ENCODE measurements around the gene GNL1. TPM values are rescaled to one million over a fixed set of nuclear protein-coding genes. Genes with fewer than 3 reads are reported as not detected.

GNL1 gene
- total RNA-seq, 2 donors from 2014 or later, result 7.9 to 16.4 TPM

DNA sequence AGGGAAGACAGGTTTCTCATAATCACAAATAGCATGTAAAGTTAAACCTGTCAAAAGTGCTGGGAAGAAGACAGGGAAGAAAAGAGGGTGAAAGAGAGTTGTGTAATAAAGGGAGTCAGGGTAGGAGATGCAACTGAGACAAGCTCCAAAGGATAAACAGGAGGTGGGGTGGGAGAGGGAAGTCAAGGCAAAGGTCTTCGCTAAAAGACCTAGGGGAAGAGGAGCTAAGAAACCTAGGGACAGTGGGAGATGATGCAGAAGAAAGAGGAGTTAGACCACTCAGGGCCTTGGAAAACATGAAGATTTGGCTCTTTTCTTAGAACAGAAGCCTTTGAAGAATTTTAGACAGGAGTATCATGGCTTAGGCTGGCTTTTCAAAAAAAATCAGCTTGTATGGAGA is 7.8 kb upstream of the GNL1 start:
- Histone ChIP-seq H3K9me3 (no peaks in the 10 kb centered on the region), H3K27me3 (no peaks in the 10 kb centered on the region), H3K36me3 (peaks cover 16% of the 10 kb centered on the region), H3K27ac (no peak overlapping the region), H3K4me3 (no peak overlapping the region), H3K4me1 (no peaks in the 10 kb centered on the region)
- DNase-seq (ENCODE audit: low spot score), result no peak
- TF ChIP-seq, protein P1, sequence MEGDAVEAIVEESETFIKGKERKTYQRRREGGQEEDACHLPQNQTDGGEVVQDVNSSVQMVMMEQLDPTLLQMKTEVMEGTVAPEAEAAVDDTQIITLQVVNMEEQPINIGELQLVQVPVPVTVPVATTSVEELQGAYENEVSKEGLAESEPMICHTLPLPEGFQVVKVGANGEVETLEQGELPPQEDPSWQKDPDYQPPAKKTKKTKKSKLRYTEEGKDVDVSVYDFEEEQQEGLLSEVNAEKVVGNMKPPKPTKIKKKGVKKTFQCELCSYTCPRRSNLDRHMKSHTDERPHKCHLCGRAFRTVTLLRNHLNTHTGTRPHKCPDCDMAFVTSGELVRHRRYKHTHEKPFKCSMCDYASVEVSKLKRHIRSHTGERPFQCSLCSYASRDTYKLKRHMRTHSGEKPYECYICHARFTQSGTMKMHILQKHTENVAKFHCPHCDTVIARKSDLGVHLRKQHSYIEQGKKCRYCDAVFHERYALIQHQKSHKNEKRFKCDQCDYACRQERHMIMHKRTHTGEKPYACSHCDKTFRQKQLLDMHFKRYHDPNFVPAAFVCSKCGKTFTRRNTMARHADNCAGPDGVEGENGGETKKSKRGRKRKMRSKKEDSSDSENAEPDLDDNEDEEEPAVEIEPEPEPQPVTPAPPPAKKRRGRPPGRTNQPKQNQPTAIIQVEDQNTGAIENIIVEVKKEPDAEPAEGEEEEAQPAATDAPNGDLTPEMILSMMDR (IDR thresholded peaks at IDR 0.05), result no peak

DNA sequence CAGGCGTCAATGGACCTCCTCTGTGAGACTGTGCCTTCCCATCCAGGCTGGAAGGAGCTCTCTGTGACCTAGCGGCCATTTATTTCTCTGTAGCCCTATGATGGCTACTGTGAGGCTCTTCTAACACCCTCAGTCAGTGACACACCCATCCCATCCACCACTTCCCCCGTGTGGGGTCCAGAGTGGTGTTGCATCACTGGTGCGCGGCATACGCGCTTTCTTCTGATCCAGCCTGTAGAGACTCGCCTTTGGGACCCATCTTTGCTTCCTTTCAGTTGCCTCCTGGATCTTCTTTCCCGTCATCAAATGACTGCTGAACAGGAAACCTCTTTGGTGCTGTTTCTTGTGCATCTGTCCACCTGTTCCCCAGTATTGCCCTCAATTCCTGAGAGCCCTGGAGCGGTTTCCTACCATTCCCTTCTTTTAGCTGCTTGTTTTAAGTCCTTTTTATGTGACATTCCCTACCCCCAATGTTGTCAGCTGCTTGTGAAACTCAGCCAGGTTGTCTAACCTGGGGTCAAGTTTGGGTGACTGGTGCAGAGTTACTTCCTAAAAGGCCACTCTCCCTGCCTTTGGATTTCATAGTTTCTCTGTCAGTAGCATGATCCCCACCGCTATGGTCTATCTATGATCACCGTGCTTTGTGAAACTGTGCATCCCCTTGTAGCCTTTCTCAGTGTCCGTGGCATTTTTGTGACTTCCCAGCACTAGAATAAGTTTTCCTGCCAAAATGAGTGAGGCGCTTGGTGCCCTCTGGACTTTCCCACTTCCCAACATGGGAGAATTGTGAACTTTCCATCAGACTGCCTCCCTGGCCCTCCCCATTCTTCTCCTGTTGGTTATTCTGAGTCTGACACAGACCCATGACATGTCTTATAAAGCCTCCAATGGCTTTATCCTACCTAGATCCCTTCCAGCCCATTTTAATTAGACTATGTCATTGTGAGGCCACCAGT is 6.5 kb upstream of the GNL1 start:
- Histone ChIP-seq H3K9me3 (no peaks in the 10 kb centered on the region), H3K27ac (no peak overlapping the region), H3K27me3 (no peaks in the 10 kb centered on the region), H3K36me3 (peaks cover 16% of the 10 kb centered on the region), H3K4me1 (peaks cover 0 to 8% of the 10 kb centered on the region in 2 donors), H3K4me3 (no peak overlapping the region)
- TF ChIP-seq, protein P1 (IDR thresholded peaks at IDR 0.05), result no peak
- no peak for DNase-seq (ENCODE audit: low spot score)

DNA sequence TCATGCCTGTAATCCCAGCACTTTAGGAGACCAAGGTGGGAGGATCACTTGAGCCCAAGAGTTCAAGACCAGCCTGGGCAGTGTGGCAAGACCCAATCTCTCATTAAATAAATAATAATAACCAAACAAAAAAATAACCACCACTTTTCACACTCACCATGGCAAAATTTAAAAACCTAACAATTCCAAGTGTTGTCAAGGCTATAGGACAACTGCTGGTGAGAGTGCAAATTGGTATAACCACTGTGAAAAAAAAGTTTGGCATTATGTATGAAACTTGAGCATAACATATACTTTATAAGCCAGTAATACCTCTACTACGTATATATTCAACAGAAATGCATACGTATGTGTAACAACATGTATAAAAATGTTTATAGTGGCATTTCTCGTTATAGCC is 4.6 kb upstream of the GNL1 start:
- Histone ChIP-seq H3K27me3 (no peaks in the 10 kb centered on the region), H3K4me1 (peaks cover 0 to 12% of the 10 kb centered on the region in 2 donors), H3K4me3 (no peak overlapping the region), H3K36me3 (peaks cover 16% of the 10 kb centered on the region), H3K9me3 (no peaks in the 10 kb centered on the region), H3K27ac (no peak overlapping the region)
- TF ChIP-seq, protein P1 (IDR thresholded peaks at IDR 0.05), result no peak
- no peak for DNase-seq (ENCODE audit: low spot score)

DNA sequence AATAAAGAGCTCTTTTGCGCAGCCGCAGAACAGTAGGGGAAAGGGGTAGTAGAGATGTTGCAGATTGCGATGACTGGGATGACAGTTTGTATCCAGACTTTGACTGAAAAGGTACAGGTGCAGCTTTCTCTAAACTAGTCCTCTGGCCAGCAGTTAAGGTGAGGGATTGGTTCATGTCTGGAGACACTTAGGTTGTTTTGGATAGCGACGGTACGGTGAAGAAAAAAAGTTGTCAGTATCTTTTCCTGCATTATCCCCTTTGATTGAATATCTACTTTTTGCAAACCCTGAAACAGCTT is 1.3 kb upstream of the GNL1 start:
- Histone ChIP-seq H3K4me1 (peaks cover 0 to 22% of the 10 kb centered on the region in 2 donors), H3K27ac (peak overlapping the region; percentile 99), H3K27me3 (no peaks in the 10 kb centered on the region), H3K4me3 (peak overlapping the region; percentile 75 to 88), H3K9me3 (no peaks in the 10 kb centered on the region), H3K36me3 (peaks cover 26% of the 10 kb centered on the region)
- TF ChIP-seq, protein P1 (IDR thresholded peaks at IDR 0.05), result no peak
- no peak for DNase-seq (ENCODE audit: low spot score)

DNA sequence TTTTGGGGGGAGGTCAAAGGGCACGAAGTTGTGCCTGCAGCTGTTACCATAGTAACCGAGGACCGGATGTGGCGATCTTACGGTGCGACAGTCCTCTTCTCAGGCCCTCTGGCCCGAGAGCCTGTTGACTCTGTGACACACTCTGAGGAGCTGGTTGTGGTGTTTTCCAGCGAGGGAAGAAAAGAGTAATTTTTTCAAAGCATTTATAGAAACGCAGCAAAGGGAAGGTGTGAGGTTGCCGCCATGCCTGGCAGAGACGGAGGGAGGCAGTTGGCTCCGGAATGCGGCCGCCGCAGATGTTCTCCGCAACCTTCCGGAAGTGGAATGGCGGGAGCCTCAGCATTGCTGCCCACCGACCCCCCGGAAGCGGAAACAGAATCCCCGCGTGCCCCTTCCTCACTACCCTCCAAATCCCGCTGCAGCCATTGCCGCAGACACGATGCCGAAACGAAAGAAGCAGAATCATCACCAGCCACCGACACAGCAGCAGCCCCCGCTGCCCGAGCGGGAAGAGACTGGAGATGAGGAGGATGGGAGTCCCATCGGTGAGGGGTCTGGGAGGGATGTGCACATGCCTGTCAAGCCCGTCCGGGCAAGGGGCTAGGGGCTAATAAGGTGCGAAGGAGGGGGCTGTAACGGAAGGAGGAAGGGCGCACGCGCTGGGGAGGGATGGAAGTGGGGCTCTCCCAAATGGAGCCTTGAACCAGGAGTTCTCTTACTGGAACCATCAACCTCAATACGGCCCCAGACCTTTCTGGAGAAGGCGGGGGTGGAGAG is 805 bp upstream of the GNL1 start, which contains the start of gene PRR3:
Gene PRR3 (plus strand): TSS at position 390 of the 777 bp plus-strand sequence. CDS start 50 bp downstream, at position 440.
- TF ChIP-seq, protein P1 (IDR thresholded peaks at IDR 0.05), result no peak
- Histone ChIP-seq H3K9me3 (no peaks in the 10 kb centered on the region), H3K4me1 (peaks cover 0 to 22% of the 10 kb centered on the region in 2 donors), H3K36me3 (peaks cover 26% of the 10 kb centered on the region), H3K27me3 (no peaks in the 10 kb centered on the region), H3K27ac (peak within 1 kb of the TSS; percentile 99), H3K4me3 (peak within 1 kb of the TSS; percentile 75 to 88)
- DNase-seq (ENCODE audit: low spot score), result peak; percentile 93
